ENCODE data around the gene MYOF.
"Not testable (repeated sequence)": the region's sequence is repeated elsewhere in the genome, so short reads cannot be mapped to it uniquely, and the experiment has no call there.

Gene MYOF

DNA sequence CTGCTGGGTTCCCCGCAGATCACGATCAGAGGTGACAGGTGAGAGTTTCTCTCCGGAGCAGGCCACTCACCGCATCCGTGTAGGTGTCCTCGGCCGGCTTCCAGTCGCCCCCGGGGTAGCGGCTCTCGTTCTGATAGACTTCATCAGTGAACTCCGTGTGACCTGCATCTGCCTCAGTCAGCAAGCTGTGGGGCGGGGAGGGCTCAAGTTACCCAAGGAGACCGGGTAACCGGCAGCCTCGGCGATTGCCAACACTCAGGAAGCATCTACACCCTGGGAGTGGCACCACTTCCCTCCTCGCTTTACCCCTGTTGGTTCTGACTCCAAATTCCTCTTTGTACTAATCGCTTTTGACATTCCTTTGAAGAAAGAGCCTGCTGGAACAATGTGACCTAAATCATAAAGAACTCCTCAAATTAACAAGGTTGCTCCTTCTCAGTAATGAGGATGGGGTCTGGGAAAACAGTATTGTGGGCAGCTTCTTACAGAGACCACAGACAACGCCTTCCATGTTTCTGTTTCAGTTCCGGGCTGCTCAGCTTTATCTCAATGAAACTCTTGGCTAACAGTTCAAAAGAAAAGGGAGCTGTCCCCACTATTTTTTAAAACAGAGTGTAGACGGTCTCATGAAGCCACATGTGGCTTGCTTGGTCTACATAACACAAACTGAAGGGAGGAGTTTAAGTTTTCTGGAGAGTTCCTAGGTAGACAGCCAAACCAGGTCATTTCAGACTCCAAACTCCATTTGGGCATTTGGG is 118.1 kb downstream of the MYOF start:
- POLR2A ChIA-PET (ENCODE audit: low non-redundant PET): no interaction called here
- CTCF ChIA-PET: interaction anchor here (1.0 to 1.9 kb wide), 3 partner anchors 11 to 141 kb away, joined by 3 to 12 read pairs (median 9); no protein-coding TSS in a partner anchor
- no peak overlapping the region for H3K27ac ChIP-seq
- no peak for DNase-seq (ENCODE audit: low spot score)
- TF ChIP-seq, protein P1, sequence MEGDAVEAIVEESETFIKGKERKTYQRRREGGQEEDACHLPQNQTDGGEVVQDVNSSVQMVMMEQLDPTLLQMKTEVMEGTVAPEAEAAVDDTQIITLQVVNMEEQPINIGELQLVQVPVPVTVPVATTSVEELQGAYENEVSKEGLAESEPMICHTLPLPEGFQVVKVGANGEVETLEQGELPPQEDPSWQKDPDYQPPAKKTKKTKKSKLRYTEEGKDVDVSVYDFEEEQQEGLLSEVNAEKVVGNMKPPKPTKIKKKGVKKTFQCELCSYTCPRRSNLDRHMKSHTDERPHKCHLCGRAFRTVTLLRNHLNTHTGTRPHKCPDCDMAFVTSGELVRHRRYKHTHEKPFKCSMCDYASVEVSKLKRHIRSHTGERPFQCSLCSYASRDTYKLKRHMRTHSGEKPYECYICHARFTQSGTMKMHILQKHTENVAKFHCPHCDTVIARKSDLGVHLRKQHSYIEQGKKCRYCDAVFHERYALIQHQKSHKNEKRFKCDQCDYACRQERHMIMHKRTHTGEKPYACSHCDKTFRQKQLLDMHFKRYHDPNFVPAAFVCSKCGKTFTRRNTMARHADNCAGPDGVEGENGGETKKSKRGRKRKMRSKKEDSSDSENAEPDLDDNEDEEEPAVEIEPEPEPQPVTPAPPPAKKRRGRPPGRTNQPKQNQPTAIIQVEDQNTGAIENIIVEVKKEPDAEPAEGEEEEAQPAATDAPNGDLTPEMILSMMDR (conservative IDR thresholded peaks at IDR 0.05; ENCODE audit: low read depth): no peak

DNA sequence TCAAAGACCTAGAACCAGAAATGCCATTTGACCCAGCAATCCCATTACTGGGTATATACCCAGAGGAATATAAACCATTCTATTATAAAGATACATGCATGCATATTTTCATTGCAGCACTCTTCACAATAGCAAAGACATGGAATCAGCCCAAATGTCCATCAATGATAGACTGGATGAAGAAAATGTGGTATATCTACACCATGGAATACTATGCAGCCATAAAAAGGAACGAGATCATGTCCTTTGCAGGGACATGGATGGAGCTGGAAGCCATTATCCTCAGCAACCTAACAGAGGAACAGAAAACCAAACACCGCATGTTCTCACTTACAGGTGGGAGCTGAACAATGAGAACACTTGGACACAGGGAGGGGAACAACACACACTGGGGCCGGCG is 123.7 kb downstream of the MYOF start:
- POLR2A ChIA-PET (ENCODE audit: low non-redundant PET); DNase-seq (ENCODE audit: low spot score); H3K27ac ChIP-seq: not testable (repeated sequence)
- CTCF ChIA-PET: interaction anchor here (0.6 to 1.6 kb wide), 11 partner anchors 9 to 778 kb away, joined by 3 to 10 read pairs (median 3); no protein-coding TSS in a partner anchor

DNA sequence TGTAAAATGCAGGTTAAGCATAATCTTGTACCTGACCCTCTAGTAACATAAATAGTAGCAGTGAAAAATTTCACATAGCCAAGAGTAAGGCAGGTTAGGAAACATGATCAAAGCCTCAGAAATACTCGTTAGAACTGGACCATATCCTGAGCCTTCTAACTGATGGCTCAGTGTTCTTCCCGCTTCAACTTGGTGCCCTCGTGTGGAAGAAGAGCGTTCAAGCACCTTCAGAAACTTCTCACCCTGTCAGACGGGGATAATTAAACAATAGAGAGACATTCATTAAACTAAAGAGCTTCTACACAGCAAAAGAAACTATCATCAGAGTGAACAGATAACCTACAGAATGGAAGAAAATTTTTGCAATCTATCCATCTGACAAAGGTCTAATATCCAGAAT is 124.5 kb downstream of the MYOF start:
- CTCF ChIA-PET: interaction anchor here (0.6 to 1.6 kb wide), 10 partner anchors 8 to 340 kb away, joined by 3 to 10 read pairs (median 3); no protein-coding TSS in a partner anchor
- POLR2A ChIA-PET (ENCODE audit: low non-redundant PET): no interaction called here
- TF ChIP-seq, protein P1 (conservative IDR thresholded peaks at IDR 0.05; ENCODE audit: low read depth): peak; percentile 62
- peak; percentile 57 for DNase-seq (ENCODE audit: low spot score)
- H3K27ac ChIP-seq: no peak overlapping the region

DNA sequence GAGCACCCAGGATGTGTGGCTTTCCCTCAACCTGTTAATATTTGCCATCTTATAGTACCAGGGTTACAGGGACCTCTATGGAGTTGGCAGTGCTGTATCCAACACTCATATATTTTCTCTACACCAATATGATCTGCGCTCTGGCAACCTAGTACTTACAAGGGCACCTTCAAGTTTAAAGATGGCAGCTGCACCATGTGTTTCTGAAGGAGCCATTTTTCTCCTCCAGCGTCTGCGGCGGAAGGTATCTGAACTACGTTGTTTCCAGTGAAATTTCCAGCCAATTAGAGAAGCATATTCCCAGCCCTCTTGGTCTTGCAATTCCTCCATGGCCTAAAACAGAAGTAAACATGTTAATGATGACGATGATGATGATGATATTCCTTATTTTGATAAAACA is 125.6 kb downstream of the MYOF start:
- no peak overlapping the region for H3K27ac ChIP-seq
- DNase-seq (ENCODE audit: low spot score): no peak
- ChIA-PET CTCF (interaction anchor here (0.6 to 0.9 kb wide), 2 partner anchors 17 to 714 kb away, joined by 3 read pairs; no protein-coding TSS in a partner anchor), POLR2A (ENCODE audit: low non-redundant PET) (no interaction called here)
- TF ChIP-seq, protein P1 (conservative IDR thresholded peaks at IDR 0.05; ENCODE audit: low read depth): no peak

DNA sequence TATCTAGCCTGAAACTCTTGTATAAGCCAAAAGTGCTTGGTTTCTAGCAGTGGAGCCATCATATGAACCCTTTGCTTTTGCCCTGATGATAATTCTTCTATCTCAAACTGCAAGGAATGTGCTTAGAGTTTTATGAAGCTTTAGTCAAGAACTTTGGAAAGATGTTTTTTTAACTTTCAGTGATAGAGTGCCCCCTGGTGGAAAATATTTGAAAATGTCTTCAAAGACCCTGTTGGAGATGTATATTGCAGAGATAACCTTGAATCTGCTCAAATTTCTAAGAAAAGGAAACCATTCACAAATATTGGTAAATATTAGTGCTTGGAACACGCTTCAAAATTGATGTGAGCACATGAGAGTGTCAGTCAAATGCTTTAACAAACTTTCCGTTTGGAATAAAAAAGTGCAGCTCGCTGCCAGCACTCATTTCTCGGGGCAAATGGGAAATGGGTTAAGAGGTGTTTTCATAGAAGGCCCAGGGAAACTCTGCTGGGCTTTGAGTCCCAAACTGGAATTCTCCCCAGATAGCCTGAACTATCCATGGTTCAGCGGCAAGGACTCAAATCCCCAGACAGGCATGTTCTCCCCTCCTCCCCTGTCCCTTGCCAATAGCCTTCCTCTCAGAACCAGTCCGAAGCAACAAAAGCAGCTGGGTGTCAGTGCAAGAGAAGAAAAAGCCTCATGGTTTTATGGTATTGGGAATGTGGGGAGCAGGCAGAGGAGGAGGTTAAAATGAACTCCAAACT is 129.3 kb downstream of the MYOF start:
- TF ChIP-seq, protein P1 (conservative IDR thresholded peaks at IDR 0.05; ENCODE audit: low read depth): peak; percentile 62
- DNase-seq (ENCODE audit: low spot score): peak; percentile 55

DNA sequence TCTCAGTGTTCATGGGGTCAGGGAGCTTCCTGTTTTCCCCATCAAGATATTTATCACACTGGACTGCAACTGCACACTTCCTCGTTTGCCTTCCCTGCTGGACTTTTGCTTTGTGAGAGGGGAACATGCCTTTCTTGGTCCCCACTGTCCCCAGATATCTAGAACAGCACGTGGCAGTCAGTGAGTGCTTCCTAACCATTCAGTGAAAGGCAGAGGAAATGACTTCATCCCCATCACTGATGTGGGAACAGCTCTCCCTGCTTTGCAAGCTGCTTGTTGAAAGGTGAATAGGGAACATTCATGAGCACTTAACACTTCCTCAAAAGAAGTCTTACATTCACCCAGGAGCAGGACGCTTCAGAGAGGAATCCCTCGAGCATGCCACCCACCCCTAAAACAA is 135.4 kb downstream of the MYOF start:
- CTCF ChIA-PET: interaction anchor here (0.6 kb wide), 1 partner anchor 11 kb away, joined by 3 read pairs; no protein-coding TSS in a partner anchor
- no peak overlapping the region for H3K27ac ChIP-seq
- TF ChIP-seq, protein P1 (conservative IDR thresholded peaks at IDR 0.05; ENCODE audit: low read depth): no peak
- DNase-seq (ENCODE audit: low spot score): no peak
- POLR2A ChIA-PET (ENCODE audit: low non-redundant PET): no interaction called here

More for the DNA sequence above, 129.3 kb downstream of the MYOF start:
- no peak overlapping the region for H3K27ac ChIP-seq
- ChIA-PET POLR2A (ENCODE audit: low non-redundant PET) (no interaction called here), CTCF (interaction anchor here (0.6 to 1.7 kb wide), 19 partner anchors 10 to 1882 kb away, joined by 3 to 9 read pairs (median 4); partner anchors contain the start of gene CEP55)
